Measurements from ENCODE around the gene TGFBI. TPM values are rescaled to one million over a fixed set of nuclear protein-coding genes. Genes with fewer than 3 reads are reported as not detected.

Gene TGFBI
- polyA plus RNA-seq, 1 experiment = 2,219 TPM

DNA sequence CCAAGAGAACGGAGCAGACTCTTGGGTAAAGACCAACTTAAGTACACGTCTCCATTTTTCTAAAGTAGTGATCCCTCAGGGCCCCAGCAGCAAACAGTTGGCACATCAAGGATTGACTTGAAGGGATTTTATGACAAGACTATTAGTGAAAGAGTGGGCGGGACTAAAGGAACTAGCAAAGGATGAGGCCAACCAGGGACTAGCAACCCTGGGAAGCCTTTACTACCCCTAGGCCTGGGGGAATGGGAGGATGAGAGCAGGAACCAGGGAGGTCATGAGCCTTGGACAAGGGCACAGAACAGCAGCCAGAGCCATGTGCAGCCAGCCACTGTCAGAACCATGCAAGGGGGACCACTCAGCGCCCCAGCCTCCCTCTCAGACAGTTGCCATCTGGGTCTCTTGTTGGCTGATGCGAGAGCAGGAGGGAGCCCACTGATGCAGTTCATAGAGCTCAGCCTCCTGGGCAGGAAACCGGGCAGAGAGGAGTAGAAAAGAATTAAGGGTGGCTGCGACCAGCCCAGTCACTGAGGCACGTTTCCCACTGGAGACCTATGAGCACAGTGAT is 28.1 kb downstream of the TGFBI start:
- no peak for DNase-seq (ENCODE audit: low read depth, low spot score)
- no peaks in the 10 kb centered on the region for H3K9me3 ChIP-seq (ENCODE audit: control insufficient read depth, insufficient read depth, low read length)
- ChIA-PET POLR2A (interaction anchor here (0.9 to 2.3 kb wide), 6 partner anchors 10 to 63 kb away, joined by 4 to 35 read pairs (median 6); partner anchors contain the start of gene TGFBI), CTCF (interaction anchor here (1.0 to 7.6 kb wide), 17 partner anchors 8 to 167 kb away, joined by 3 to 53 read pairs (median 4); no protein-coding TSS in a partner anchor)
- H3K27ac ChIP-seq (ENCODE audit: low read depth, low read length) = peak overlapping the region; percentile 98
- no peaks in the 10 kb centered on the region for H3K27me3 ChIP-seq (ENCODE audit: control insufficient read depth, insufficient read depth, low read length)
- TF ChIP-seq, protein P1, sequence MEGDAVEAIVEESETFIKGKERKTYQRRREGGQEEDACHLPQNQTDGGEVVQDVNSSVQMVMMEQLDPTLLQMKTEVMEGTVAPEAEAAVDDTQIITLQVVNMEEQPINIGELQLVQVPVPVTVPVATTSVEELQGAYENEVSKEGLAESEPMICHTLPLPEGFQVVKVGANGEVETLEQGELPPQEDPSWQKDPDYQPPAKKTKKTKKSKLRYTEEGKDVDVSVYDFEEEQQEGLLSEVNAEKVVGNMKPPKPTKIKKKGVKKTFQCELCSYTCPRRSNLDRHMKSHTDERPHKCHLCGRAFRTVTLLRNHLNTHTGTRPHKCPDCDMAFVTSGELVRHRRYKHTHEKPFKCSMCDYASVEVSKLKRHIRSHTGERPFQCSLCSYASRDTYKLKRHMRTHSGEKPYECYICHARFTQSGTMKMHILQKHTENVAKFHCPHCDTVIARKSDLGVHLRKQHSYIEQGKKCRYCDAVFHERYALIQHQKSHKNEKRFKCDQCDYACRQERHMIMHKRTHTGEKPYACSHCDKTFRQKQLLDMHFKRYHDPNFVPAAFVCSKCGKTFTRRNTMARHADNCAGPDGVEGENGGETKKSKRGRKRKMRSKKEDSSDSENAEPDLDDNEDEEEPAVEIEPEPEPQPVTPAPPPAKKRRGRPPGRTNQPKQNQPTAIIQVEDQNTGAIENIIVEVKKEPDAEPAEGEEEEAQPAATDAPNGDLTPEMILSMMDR (IDR thresholded peaks at IDR 0.05; ENCODE audit: low read depth, low read length) = no peak
- H3K4me3 ChIP-seq (ENCODE audit: low read depth, low read length) = no peak overlapping the region

- peak overlapping the region; percentile 98 for H3K27ac ChIP-seq (ENCODE audit: low read depth, low read length)
- DNase-seq (ENCODE audit: low read depth, low spot score) = peak; percentile 36
- no peaks in the 10 kb centered on the region for H3K9me3 ChIP-seq (ENCODE audit: control insufficient read depth, insufficient read depth, low read length)
- H3K27me3 ChIP-seq (ENCODE audit: control insufficient read depth, insufficient read depth, low read length) = no peaks in the 10 kb centered on the region
- TF ChIP-seq, protein P1 (IDR thresholded peaks at IDR 0.05; ENCODE audit: low read depth, low read length) = no peak
- H3K4me3 ChIP-seq (ENCODE audit: low read depth, low read length) = no peak overlapping the region
- POLR2A ChIA-PET = interaction anchor here (0.9 to 2.3 kb wide), 16 partner anchors 9 to 78 kb away, joined by 3 to 35 read pairs (median 4); partner anchors contain the start of gene TGFBI
- CTCF ChIA-PET = interaction anchor here (0.6 to 7.6 kb wide), 31 partner anchors 11 to 175 kb away, joined by 3 to 53 read pairs (median 5); partner anchors contain the start of gene TGFBI
Observed at GRCh38 chr5:136057401-136058038, 28.7 kb downstream of the TGFBI start.

DNA sequence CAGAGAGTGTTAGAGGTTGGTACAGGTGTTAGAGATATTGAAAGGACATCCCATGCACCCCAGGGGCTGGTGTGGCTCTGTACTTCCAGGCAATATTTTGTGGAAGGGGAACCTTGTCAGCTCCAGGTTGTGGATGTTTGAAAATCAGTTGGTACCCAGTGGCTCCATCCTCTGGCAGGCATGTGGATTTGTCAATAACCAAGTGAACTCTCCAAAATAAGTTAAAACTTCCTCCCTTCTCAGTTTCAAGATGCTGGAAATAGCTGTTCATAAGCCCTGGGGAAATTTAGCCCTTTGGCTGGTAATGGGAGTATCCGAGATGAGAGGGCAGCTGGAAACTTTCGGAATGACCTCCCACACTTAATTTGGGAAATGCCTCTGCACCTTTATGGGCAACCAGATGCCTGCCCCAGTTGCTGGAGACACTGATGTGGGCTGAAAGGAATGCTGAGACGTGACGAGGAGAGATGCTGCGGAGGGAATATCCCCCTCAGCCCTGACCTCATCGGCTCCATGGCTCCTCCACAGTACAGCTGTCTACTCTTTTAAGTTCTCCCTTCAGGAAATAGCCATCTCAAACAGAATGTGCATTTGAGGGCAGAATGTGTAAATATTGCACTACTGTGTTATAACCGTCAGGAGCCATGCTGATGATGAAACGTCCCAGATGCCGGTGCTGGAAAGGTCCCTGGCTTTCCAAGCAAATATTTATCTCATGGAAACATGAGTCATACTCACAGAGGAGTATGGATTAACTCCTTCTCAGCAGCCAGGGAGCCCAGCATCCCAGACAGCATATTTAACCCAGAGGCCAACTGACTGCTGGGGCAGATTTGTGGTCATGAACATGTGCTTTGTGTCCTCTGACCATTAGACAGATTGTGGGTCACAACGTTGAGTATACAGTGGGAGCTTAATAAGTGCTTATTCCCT is 29.5 kb downstream of the TGFBI start:
- H3K27ac ChIP-seq (ENCODE audit: low read depth, low read length) = peak overlapping the region; percentile 98
- no peak overlapping the region for H3K4me3 ChIP-seq (ENCODE audit: low read depth, low read length)
- ChIA-PET CTCF (interaction anchor here (0.7 to 7.6 kb wide), 33 partner anchors 12 to 176 kb away, joined by 3 to 53 read pairs (median 5); partner anchors contain the start of gene TGFBI), POLR2A (interaction anchor here (0.8 to 2.3 kb wide), 18 partner anchors 9 to 167 kb away, joined by 3 to 35 read pairs (median 4); partner anchors contain the start of gene TGFBI)
- no peaks in the 10 kb centered on the region for H3K27me3 ChIP-seq (ENCODE audit: control insufficient read depth, insufficient read depth, low read length)
- DNase-seq (ENCODE audit: low read depth, low spot score) = peak; percentile 100
- TF ChIP-seq, protein P1 (IDR thresholded peaks at IDR 0.05; ENCODE audit: low read depth, low read length) = peak; percentile 65
- H3K9me3 ChIP-seq (ENCODE audit: control insufficient read depth, insufficient read depth, low read length) = no peaks in the 10 kb centered on the region

DNA sequence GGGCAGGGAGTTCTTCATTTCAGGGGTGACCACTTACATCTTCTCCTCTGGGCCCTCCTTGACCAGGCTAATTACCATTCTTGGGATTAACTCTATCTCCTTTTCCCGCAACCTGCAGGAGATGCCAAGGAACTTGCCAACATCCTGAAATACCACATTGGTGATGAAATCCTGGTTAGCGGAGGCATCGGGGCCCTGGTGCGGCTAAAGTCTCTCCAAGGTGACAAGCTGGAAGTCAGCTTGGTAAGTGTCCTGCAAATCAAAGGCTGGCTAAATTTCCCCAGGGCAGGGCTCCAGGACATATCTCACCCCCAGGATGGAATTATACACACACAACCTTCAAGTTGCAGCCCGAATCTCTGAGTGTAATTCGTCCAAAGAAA is 30.2 kb downstream of the TGFBI start:
- Histone ChIP-seq H3K27ac (ENCODE audit: low read depth, low read length) (peak overlapping the region; percentile 71), H3K4me3 (ENCODE audit: low read depth, low read length) (no peak overlapping the region), H3K9me3 (ENCODE audit: control insufficient read depth, insufficient read depth, low read length) (no peaks in the 10 kb centered on the region), H3K27me3 (ENCODE audit: control insufficient read depth, insufficient read depth, low read length) (no peaks in the 10 kb centered on the region)
- ChIA-PET POLR2A (interaction anchor here (1.2 to 2.3 kb wide), 6 partner anchors 20 to 168 kb away, joined by 3 to 35 read pairs (median 8); partner anchors contain the start of gene TGFBI), CTCF (interaction anchor here (0.9 to 2.4 kb wide), 10 partner anchors 13 to 118 kb away, joined by 3 to 10 read pairs (median 7); no protein-coding TSS in a partner anchor)
- TF ChIP-seq, protein P1 (IDR thresholded peaks at IDR 0.05; ENCODE audit: low read depth, low read length) = no peak
- DNase-seq (ENCODE audit: low read depth, low spot score) = no peak

All from AG04450 (cell line).